Measurements from ENCODE around the gene GPR153. TPM values are rescaled to one million over a fixed set of nuclear protein-coding genes. Genes with fewer than 3 reads are reported as not detected.

The GPR153 gene
- total RNA-seq, 1 experiment from 2014 or later, result 0.32 TPM

- Histone ChIP-seq H3K27me3 (replicated peaks) (no peaks in the 10 kb centered on the region), H3K4me3 (no peak overlapping the region), H3K9me3 (replicated peaks) (no peaks in the 10 kb centered on the region), H3K4me1 (replicated peaks) (no peaks in the 10 kb centered on the region), H3K27ac (no peak overlapping the region), H3K36me3 (no peaks in the 10 kb centered on the region)
- no peak for DNase-seq (ENCODE audit: low read depth in 1 of 2, low spot score in 2 of 2)
Observed at GRCh38 chr1:6279613-6280383, 18.9 kb upstream of the GPR153 start.

GRCh38 chr1:6279066-6279465 is 18.2 kb upstream of the GPR153 start:
- Histone ChIP-seq H3K4me3 (no peak overlapping the region), H3K27me3 (replicated peaks) (no peaks in the 10 kb centered on the region), H3K4me1 (replicated peaks) (no peaks in the 10 kb centered on the region), H3K36me3 (peaks cover under 1% of the 10 kb centered on the region; the same call in 1 of the 2 replicates), H3K9me3 (replicated peaks) (no peaks in the 10 kb centered on the region), H3K27ac (no peak overlapping the region)
- DNase-seq (ENCODE audit: low read depth in 1 of 2, low spot score in 2 of 2), result no peak

- H3K27me3 ChIP-seq (replicated peaks), result no peaks in the 10 kb centered on the region
- H3K36me3 ChIP-seq, result peaks cover 4% of the 10 kb centered on the region; the same call in 1 of the 2 replicates
- H3K27ac ChIP-seq, result no peak overlapping the region
- no peak overlapping the region for H3K4me3 ChIP-seq
- H3K9me3 ChIP-seq (replicated peaks), result no peaks in the 10 kb centered on the region
- DNase-seq (ENCODE audit: low read depth in 1 of 2, low spot score in 2 of 2), result no peak
- peaks cover under 1% of the 10 kb centered on the region for H3K4me1 ChIP-seq (replicated peaks)
Observed at GRCh38 chr1:6278263-6278662, 17.4 kb upstream of the GPR153 start.

- Histone ChIP-seq H3K27ac (no peak overlapping the region), H3K36me3 (peaks cover 4% of the 10 kb centered on the region), H3K4me1 (replicated peaks) (peaks cover 5% of the 10 kb centered on the region), H3K9me3 (replicated peaks) (no peaks in the 10 kb centered on the region), H3K27me3 (replicated peaks) (no peaks in the 10 kb centered on the region), H3K4me3 (no peak overlapping the region)
- DNase-seq (ENCODE audit: low read depth in 1 of 2, low spot score in 2 of 2), result no peak
Observed at GRCh38 chr1:6276811-6277555, 16.1 kb upstream of the GPR153 start.

DNA sequence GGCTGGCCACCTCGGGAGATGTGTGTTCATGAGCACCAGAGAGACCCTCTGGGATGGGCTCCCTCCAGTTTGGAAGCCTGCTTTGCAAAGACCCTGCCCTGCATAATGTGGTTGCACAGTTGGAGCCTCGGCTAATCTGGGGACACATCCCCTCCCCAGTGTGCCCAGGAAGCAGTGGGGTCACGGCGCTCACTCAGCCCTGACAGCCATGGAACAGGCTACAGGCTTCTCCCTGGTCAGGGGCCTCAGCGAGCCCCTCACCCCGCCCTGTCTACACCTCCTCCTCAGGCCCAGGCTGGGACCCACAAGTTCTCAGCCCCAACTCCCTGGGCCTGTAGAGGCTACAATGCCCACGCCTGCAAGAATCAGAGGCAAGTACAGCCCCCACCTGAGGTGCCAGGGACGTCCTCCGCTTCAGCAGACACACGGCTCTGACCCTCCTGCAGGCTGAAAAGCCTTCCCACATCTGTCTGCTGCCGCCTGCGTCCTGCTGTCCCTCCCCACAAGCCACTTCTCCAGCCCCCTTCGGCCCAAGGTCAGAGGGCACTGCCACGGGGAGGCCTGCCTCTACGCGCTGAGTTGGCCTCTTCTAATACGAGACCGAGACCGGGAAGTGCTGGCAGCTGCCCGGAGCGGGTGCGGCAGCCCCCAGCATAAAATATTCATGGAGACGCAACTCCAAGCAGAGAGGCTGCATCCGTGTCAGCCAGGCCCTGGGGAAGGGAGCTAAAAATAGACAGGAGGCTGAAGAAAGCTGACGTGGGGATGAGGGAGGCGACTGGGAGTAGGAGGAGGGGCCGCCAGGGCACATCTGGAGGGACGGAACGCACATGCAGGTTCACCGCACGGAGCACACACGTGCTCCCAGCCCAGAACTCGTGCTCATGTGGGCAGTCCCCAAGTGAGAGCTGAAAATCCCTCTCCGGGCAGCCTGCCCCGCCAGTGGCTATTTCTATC is 15.2 kb upstream of the GPR153 start:
- no peaks in the 10 kb centered on the region for H3K9me3 ChIP-seq (replicated peaks)
- no peak overlapping the region for H3K4me3 ChIP-seq
- no peak for DNase-seq (ENCODE audit: low read depth in 1 of 2, low spot score in 2 of 2)
- peaks cover 5% of the 10 kb centered on the region for H3K4me1 ChIP-seq (replicated peaks)
- no peak overlapping the region for H3K27ac ChIP-seq
- H3K36me3 ChIP-seq, result peaks cover 4% of the 10 kb centered on the region
- H3K27me3 ChIP-seq (replicated peaks), result no peaks in the 10 kb centered on the region

DNA sequence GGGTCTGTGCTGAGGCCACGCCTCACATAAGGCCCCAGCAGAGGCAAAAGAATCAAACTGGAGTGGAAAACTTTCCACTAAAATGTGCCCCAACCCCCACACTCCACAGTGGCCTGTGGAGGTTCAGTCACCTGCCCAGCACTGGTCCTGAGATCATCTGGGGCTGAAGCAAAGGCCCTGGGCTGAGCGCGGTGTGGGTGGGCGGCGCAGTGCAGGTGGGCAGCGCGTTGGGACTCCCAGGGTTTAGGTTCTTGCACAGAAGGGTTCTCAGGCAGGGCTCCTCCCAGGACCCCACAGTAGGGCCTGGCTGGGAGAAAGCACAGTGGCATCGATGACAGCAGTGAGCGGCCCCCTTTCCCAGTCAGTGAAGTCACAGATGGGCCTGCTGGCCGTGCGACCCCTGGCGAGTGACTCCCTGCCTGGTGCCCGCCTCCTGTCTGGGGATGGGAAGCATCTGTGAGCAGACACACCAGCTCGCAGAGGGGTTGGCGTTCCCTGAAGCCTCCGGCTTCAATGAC is 13.8 kb upstream of the GPR153 start:
- H3K27ac ChIP-seq, result no peak overlapping the region
- DNase-seq (ENCODE audit: low read depth in 1 of 2, low spot score in 2 of 2), result no peak

DNA sequence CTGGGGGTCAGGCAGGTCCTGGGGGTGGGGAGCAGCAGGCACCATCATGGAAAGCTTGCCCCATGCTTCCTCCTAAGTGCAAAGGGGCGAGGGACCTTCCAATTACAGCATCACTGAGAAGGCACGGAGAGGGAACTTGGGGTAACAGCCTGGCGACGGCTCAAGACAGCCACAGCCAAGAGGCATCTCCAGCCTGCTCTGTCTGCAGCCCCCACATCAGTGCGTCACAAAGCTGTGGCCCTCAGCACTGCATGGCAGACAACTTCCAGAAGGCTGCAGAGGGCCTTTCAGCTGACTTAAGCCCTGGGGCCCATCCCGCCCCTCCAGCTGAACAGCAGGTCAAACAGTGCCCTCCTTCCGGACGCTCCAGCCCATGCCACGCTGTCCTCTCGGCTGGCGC is 13.2 kb upstream of the GPR153 start:
- H3K4me3 ChIP-seq, result no peak overlapping the region
- H3K4me1 ChIP-seq (replicated peaks), result peaks cover 5% of the 10 kb centered on the region
- H3K36me3 ChIP-seq, result peaks cover 4% of the 10 kb centered on the region
- no peak for DNase-seq (ENCODE audit: low read depth in 1 of 2, low spot score in 2 of 2)
- no peaks in the 10 kb centered on the region for H3K27me3 ChIP-seq (replicated peaks)
- H3K9me3 ChIP-seq (replicated peaks), result no peaks in the 10 kb centered on the region
- H3K27ac ChIP-seq, result no peak overlapping the region

More for the DNA sequence above, 13.8 kb upstream of the GPR153 start:
- Histone ChIP-seq H3K27me3 (replicated peaks) (no peaks in the 10 kb centered on the region), H3K4me1 (replicated peaks) (peaks cover 5% of the 10 kb centered on the region), H3K36me3 (peaks cover 4% of the 10 kb centered on the region), H3K4me3 (no peak overlapping the region), H3K9me3 (replicated peaks) (no peaks in the 10 kb centered on the region)

GRCh38 chr1:6273380-6273891 is 12.5 kb upstream of the GPR153 start:
- H3K36me3 ChIP-seq, result peaks cover 4% of the 10 kb centered on the region
- no peak for DNase-seq (ENCODE audit: low read depth in 1 of 2, low spot score in 2 of 2)
- H3K4me1 ChIP-seq (replicated peaks), result peaks cover 5% of the 10 kb centered on the region
- no peaks in the 10 kb centered on the region for H3K27me3 ChIP-seq (replicated peaks)
- no peak overlapping the region for H3K27ac ChIP-seq
- no peaks in the 10 kb centered on the region for H3K9me3 ChIP-seq (replicated peaks)
- no peak overlapping the region for H3K4me3 ChIP-seq

DNA sequence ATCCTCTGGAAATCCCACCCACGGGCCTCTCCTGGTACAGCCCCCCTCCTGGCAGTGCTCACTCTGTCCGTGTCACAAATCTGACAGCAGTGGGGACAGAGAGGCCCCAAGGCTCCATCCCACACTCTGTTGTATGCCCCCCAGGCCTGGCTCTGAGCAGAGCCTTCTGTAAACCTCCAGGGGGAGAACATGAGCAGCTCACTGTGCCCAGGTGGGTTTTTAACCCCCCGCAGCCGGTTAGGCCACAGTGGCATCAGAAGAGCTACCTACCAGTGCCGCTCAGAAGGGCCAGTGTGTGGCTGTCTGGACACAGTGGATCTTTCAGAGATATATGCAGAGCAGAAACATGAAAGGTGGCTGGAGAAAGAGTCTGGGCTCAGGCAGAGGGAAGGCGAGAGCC is 12.0 kb upstream of the GPR153 start:
- Histone ChIP-seq H3K9me3 (replicated peaks) (no peaks in the 10 kb centered on the region), H3K4me1 (replicated peaks) (peaks cover 5% of the 10 kb centered on the region), H3K27ac (no peak overlapping the region), H3K36me3 (peaks cover 4% of the 10 kb centered on the region), H3K27me3 (replicated peaks) (no peaks in the 10 kb centered on the region), H3K4me3 (no peak overlapping the region)
- no peak for DNase-seq (ENCODE audit: low read depth in 1 of 2, low spot score in 2 of 2)

DNA sequence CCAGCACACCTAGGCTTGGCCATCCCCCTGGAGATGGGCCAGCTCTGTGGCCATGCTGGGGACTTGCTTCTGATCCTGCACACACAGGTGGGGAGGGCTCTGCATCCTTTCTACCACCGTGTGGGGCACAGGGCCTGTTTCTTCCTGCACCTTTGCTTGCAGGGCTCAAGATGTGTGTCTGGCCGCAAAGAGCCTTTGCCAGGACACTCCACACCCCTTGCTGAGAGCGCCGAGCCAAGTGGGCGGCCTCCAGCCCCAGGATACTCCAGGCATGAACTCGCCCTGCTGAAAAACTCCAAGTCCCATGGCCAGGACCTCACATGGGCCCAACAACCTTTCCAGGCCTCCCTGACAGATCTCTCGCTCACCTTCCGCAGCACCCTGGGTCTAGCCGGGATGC is 11.6 kb upstream of the GPR153 start:
- Histone ChIP-seq H3K4me1 (replicated peaks) (peaks cover 5% of the 10 kb centered on the region), H3K36me3 (peaks cover 4% of the 10 kb centered on the region), H3K4me3 (no peak overlapping the region), H3K27ac (no peak overlapping the region), H3K27me3 (replicated peaks) (no peaks in the 10 kb centered on the region), H3K9me3 (replicated peaks) (no peaks in the 10 kb centered on the region)
- DNase-seq (ENCODE audit: low read depth in 1 of 2, low spot score in 2 of 2), result no peak

DNA sequence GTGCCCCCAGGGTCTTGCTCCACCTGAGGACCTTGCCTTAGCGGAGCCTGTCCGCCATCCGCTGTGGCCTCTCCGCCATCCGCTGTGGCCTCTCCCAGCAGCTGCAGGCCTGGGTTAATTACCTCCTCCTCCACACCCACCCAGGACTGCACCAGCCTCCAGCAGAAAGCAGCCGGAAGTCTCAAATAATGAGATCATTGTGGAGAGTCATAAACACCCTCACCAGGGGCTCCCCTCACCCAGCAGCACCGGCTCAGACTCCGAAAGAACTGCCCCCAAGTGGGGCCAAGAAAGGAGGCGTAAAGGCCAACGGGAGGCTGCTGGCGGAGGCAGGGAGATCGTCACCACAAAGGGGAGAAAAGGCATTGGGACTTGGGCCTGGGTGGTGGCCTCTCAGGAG is 10.7 kb upstream of the GPR153 start:
- no peak overlapping the region for H3K4me3 ChIP-seq
- peaks cover 5% of the 10 kb centered on the region for H3K4me1 ChIP-seq (replicated peaks)
- H3K27ac ChIP-seq, result no peak overlapping the region
- DNase-seq (ENCODE audit: low read depth in 1 of 2, low spot score in 2 of 2), result no peak
- H3K27me3 ChIP-seq (replicated peaks), result no peaks in the 10 kb centered on the region
- H3K9me3 ChIP-seq (replicated peaks), result no peaks in the 10 kb centered on the region
- peaks cover 4% of the 10 kb centered on the region for H3K36me3 ChIP-seq

DNA sequence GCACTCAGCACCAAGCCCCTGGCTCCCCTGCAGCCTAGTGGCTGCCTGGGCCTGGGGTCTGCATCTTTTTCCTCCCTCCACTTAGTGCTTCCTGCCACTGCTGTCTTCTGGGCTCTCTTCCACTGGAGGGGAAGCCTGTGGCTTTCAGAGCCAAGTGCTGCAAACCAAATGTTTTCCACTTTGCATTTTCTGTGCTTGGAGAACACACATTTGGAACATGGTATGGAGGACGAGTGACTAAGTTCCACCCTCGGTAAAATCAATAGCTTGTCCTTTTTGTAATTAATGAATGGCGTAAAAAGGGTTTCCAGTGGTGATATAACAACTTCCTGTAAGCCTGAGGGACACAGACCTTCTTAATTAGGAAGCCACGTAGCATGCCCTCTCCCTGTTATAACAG is 10.1 kb upstream of the GPR153 start:
- Histone ChIP-seq H3K9me3 (replicated peaks) (no peaks in the 10 kb centered on the region), H3K27ac (no peak overlapping the region), H3K4me1 (replicated peaks) (peaks cover 5% of the 10 kb centered on the region), H3K27me3 (replicated peaks) (no peaks in the 10 kb centered on the region), H3K36me3 (peaks cover 4% of the 10 kb centered on the region), H3K4me3 (no peak overlapping the region)
- no peak for DNase-seq (ENCODE audit: low read depth in 1 of 2, low spot score in 2 of 2)

DNA sequence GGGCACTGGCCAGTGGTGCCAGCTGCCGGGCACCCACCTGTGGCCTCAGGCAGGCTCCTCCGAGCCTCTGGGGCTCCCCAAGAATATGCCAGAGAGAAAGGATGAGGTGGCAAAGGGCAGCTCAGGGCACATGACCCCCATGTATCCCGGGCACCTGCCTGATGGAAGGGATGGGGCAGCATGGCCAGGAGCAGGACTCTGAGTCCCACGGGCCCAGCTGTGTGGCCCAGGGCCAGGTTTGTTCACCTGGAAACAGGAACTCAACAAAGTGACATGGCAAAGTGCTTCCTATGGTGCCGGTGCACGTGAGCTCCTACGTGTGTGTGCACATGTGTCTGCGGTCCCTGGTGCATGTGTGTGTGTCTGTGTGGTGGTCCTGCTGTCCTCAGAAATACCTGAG is 9.5 kb upstream of the GPR153 start:
- no peak overlapping the region for H3K27ac ChIP-seq
- no peaks in the 10 kb centered on the region for H3K9me3 ChIP-seq (replicated peaks)
- no peaks in the 10 kb centered on the region for H3K27me3 ChIP-seq (replicated peaks)
- H3K36me3 ChIP-seq, result peaks cover 4% of the 10 kb centered on the region
- no peak for DNase-seq (ENCODE audit: low read depth in 1 of 2, low spot score in 2 of 2)
- H3K4me3 ChIP-seq, result no peak overlapping the region
- H3K4me1 ChIP-seq (replicated peaks), result peaks cover 5% of the 10 kb centered on the region
